Occipital lobe (tissue), 2 donors: ENCODE data around the gene CDK6. TPM values are rescaled to one million over a fixed set of nuclear protein-coding genes. Genes with fewer than 3 reads are reported as not detected.

ENCODE experiments used
- DNase-seq: peaks from one replicate; lab custom pipeline; 2025; lab: John Stamatoyannopoulos, UW
- total RNA-seq: library from RNA; depleted of rRNA; stranded (reverse); fragments of >200 nt; gene quantifications from one replicate; pipeline ENCODE4 v1.2.3, GENCODE V29; 2014

CDK6 gene
- total RNA-seq, 1 donor from 2014 or later, result 11.1 TPM

DNA sequence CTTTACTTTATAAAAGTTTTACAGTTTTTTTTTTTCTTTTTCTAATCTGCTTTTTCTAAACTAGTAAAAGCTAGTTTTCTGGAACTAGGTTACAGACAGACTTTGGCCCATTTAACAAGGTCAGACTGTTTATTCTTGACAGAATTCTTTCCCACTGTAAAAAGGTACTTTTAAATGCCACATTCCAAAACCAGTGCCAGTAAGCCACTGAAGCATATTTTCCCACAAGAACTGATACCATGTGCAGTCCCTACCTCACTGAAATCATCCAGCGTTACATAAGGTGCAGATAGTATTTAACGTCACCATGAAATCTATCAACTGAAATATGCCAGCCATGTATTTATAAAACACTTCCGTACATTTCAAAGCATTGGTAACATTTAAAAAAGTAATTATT lies 121.6 kb downstream of the CDK6 start:
- DNase-seq, result no peak

GRCh38 chr7:92714280-92714679 lies 122.1 kb downstream of the CDK6 start:
- no peak for DNase-seq

GRCh38 chr7:92709912-92710311 lies 126.5 kb downstream of the CDK6 start:
- no peak for DNase-seq

- DNase-seq, result no peak
Measured at GRCh38 chr7:92709150-92709549, 127.2 kb downstream of the CDK6 start.

- DNase-seq, result no peak
Measured at GRCh38 chr7:92708111-92709042, 128.0 kb downstream of the CDK6 start.

DNA sequence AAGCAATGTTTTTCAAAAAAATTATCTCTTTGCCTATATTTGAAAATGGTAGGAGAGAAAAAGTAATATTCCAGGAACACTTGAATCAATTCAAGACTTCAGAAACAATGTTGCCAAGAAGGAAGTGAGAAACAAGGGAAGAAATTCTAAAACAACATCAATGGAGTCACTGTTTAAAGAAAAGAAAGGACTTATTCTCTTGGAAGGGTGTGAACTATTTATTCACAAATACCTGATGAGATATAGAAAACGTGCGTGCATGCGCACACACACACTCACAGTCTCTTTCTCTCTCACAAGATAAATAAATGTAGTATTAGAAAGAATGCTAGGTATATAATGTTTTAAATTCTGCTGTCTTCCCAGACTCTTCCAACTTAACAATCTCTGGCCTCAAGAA lies 128.9 kb downstream of the CDK6 start:
- no peak for DNase-seq

DNA sequence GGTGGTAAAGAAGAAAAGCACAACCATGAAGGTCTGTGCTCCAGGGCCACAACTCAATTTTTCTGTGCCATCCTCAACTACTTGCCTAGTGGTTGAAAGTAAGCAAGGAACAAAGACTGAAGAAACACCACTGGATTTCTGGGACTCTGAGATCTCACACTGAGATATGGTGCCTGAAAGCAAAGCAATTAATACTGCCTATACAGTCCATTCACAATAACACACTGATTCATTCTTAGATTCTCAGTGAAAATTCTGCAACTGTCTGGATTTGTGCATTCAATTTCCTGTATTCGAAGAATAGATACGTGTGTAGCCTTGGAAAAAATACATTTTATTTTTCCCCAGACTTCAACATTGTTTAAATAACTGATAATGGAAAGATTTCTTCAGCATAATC lies 129.8 kb downstream of the CDK6 start:
- DNase-seq, result no peak

GRCh38 chr7:92705831-92706230 lies 130.5 kb downstream of the CDK6 start:
- no peak for DNase-seq

GRCh38 chr7:92704858-92705257 lies 131.5 kb downstream of the CDK6 start:
- DNase-seq, result no peak

- DNase-seq, result no peak
Measured at GRCh38 chr7:92702535-92702934, 133.8 kb downstream of the CDK6 start.

DNA sequence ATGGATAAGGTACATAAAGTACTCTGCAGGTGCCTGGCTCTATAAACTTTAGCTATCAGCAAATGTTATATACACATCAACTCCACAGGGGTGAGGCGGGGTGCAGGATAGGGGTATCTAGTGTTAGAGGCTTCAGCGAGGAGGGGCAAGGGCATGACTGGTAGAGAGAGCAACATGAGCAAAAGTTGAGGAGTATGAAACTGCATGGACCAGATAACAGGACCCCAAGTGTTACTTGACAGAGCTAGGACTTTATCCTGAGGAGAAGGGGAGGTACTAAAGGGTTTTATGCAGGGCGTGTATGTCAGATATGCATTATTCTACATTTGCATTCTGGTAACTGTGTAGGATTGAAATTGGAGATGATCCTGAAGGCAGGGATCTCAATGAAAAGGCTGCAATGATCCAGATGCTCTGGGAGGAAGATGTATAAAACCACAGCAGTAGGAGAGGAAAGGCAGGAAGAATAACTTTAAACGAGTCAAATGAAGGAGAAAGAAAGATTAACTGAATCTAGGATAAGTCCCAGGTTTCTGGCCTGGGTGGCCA lies 136.3 kb downstream of the CDK6 start:
- no peak for DNase-seq

DNA sequence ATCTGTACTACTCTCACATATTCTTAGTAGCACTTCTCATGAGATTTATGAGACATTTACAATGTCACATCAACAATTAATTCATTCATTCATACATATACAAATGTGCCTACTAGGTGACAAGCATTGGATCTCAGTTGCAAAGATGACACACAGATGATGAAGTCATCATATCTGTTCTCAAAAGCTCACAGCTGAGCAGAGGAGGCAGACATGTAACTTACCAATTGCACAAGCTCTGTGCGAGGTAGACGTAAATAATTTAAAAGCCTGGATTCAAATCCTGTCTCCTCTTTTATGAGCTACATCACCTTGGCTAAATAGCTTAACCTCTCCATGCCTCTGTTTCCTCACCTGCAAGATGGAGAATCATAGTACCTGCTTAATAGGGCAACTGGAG lies 136.8 kb downstream of the CDK6 start:
- DNase-seq, result no peak

GRCh38 chr7:92698237-92698841 lies 138.0 kb downstream of the CDK6 start:
- DNase-seq, result peak; percentile 32

DNA sequence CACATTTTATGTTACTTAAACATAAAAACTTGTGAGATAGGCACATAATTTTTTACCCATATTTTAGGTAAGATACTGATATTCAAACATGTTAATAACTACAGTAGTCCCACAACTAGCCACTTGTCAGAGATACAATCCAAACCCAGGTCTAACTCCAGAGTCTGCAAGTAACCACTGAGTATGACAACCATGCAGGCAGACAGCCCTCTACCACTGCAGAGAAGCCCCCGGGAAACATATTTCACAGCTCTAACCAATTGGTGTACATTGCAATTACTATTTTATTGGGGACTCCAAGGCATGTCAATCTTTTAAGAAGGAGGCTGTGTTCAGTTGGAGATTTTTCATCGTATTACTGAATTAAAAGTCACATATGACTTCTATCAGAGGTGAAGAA lies 139.0 kb downstream of the CDK6 start:
- DNase-seq, result no peak

DNA sequence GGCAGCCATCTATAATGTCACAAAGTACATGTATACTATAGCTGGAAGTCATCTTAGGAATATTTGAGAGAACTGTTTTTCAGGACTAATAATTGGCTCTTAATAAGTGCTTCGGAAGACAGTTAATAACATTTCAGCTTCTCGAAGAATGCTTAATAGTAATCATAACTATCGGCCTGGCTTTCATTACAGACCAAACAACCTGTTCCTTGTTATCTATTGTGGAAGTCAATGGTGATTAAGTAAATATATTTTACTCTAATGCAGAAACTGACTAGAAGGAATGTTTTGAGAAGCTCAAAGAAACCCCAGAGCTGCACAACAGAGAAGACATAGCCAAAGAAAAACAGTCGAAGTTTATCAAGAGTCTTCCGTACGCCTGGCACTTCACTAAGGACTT lies 139.4 kb downstream of the CDK6 start:
- DNase-seq, result no peak

DNA sequence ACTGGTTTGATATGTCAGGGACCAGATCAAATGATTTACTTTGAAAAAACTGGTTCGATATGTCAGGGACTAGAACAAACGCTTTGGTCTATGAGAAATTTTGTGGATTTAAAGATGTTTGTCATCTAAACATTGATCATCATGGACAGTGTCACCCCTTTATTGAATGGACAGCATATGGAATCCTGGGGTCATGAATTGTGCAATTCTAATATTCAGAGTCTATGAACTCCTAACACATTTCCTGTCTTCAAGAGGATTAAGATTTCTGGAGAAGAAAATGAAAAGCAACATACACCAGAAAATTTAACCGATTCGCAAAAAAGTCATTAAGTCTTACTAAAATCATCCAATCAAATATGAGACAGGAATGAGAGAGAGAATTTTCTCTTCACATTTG lies 139.8 kb downstream of the CDK6 start:
- no peak for DNase-seq

GRCh38 chr7:92695308-92696261 lies 140.8 kb downstream of the CDK6 start:
- DNase-seq, result peak; percentile 15

DNA sequence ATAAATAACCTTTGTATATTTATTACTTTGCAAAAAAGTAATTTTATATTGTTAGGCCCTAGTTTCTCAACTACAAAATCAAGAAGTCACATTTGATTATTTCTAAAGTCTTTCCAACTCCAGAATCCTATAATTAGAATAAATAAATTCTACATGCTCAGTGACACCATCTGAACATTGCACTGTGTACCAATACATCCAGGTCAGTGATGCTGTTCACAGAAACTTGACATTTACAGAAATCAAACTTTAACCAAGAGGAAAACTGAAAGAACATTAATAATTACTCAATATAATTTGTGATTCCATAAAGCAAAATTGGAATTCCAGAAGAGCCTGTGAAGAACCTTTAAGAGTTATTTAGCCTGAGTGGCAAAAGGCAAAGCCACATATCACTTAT lies 142.2 kb downstream of the CDK6 start:
- no peak for DNase-seq

- no peak for DNase-seq
Measured at GRCh38 chr7:92693519-92693918, 142.9 kb downstream of the CDK6 start.

- DNase-seq, result no peak
Measured at GRCh38 chr7:92691578-92691977, 144.8 kb downstream of the CDK6 start.
